Spleen (tissue), 11 donors: ENCODE measurements around the gene SLF1. TPM values are rescaled to one million over a fixed set of nuclear protein-coding genes. Genes with fewer than 3 reads are reported as not detected.
A peak's percentile ranks its signal among the peaks of the same experiment; 100 is the strongest.

Experiments
- DNase-seq: peaks from one replicate; pipeline ENCODE4 v3.0.0-alpha.2; 2020
- H3K27ac ChIP-seq, 8 donors: fragments of 200-600 bp; sonication (generic) in 7 of 8; 1 replicate in 4 of 8; 2 replicates in 4 of 8; pipeline versions ENCODE4 v1.5.0 to v1.8.0; 2016 to 2021; ENCODE audit warnings: inconsistent platforms in 4 of 8, mild to moderate bottlenecking in 4 of 8, moderate library complexity in 1 of 8
- H3K27me3 ChIP-seq, 7 donors: fragments of 200-600 bp; sonication (generic) in 6 of 7; replicated peaks in 1 of 7; 1 replicate in 4 of 7; 2 replicates in 3 of 7; pipeline versions ENCODE4 v1.5.0 to v1.8.0; 2016 to 2021; ENCODE audit warnings: inconsistent platforms in 3 of 7, mild to moderate bottlenecking in 1 of 7
- H3K36me3 ChIP-seq, 6 donors: fragments of 200-600 bp; sonication (generic) in 5 of 6; 1 replicate in 4 of 6; 2 replicates in 2 of 6; pipeline versions ENCODE4 v1.5.0 to v1.8.0; 2016 to 2021; ENCODE audit warnings: inconsistent platforms in 2 of 6
- H3K4me1 ChIP-seq, 6 donors: fragments of 200-600 bp; sonication (generic) in 5 of 6; 1 replicate in 3 of 6; 2 replicates in 3 of 6; pipeline versions ENCODE4 v1.5.0 to v1.8.0; 2016 to 2021; ENCODE audit warnings: inconsistent platforms in 3 of 6
- H3K4me3 ChIP-seq, 8 donors: fragments of 200-600 bp; sonication (generic) in 7 of 8; 1 replicate in 4 of 8; 2 replicates in 4 of 8; pipeline versions ENCODE4 v1.5.0 to v1.8.0; 2016 to 2021; ENCODE audit warnings: inconsistent platforms in 4 of 8, mild to moderate bottlenecking in 4 of 8, moderate library complexity in 2 of 8
- H3K9me3 ChIP-seq, 8 donors: fragments of 200-600 bp; sonication (generic) in 7 of 8; 1 replicate in 4 of 8; 2 replicates in 4 of 8; pipeline versions ENCODE4 v1.5.0 to v1.8.0; 2016 to 2021; ENCODE audit warnings: inconsistent platforms in 4 of 8
- CTCF ChIP-seq, 11 experiments: fragments of 200-600 bp in 7 of 11; fragments of 450-650 bp in 4 of 11; sonication (generic) in 4 of 11; IDR thresholded peaks in 8 of 11; conservative IDR thresholded peaks in 3 of 11; 1 replicate in 7 of 11; 2 replicates in 4 of 11; pipeline versions ENCODE4 v1.4.0 to v1.8.0; 2016 to 2021; ENCODE audit warnings: antibody characterized with exemption in 11 of 11, inconsistent platforms in 4 of 11, mild to moderate bottlenecking in 1 of 11
- POLR2A ChIP-seq, 3 donors: fragments of 450-650 bp; IDR thresholded peaks; one replicate each; pipeline ENCODE4 v1.5.1; 2017; ENCODE audit warnings: antibody characterized with exemption in 3 of 3, mild to moderate bottlenecking in 1 of 3
- POLR2AphosphoS5 ChIP-seq, 3 donors: sonication (generic); formaldehyde crosslinking; IDR thresholded peaks; one replicate each; pipeline ENCODE4 v1.5.1; 2017; ENCODE audit warnings: antibody characterized with exemption in 3 of 3
- WGBS, 5 donors: extraction: QIAGEN DNeasy Blood & Tissue Kit in 3 of 5; methylation state at CpG; one replicate each; pipeline versions ENCODE4 v1.1.5 to v1.1.7; 2013 to 2018; 5-methylcytosine and 5-hydroxymethylcytosine counted together
- intact Hi-C: fragments of 100-400 bp; cut with DNase I; formaldehyde crosslinking; loops from one replicate; pipeline ENCODE4 v1.15.0; 2023; ENCODE audit warnings: low total_unique reads
- polyA plus RNA-seq, 3 donors: library from polyadenylated mRNA; stranded (reverse); fragments of 200-250 nt; gene quantifications; one replicate each; pipeline ENCODE4 v1.2.1, GENCODE V29; 2013
- total RNA-seq, 7 donors: library from RNA; depleted of rRNA in 3 of 7; stranded (reverse); fragments of >200 nt in 3 of 7; fragmentation: NEBNext Ultra II Directional in 4 of 7; extraction: Animal tissue kit (Norgen Biotek cat#: 25700) in 4 of 7; gene quantifications; one replicate each; pipeline versions ENCODE4 v1.1.0 to v1.2.1, GENCODE V29; 2016 to 2021
- donor health status: healthy with polysubstance abuse.
- donor health status: DM: no; HTN: no; CAD: no; lungs with moderate emphysema.
- donor health status: DM: no; HTN: no; CAD: no.
- donor health status: Bipolar disorder and iron deficiency.
- donor health status: healthy.
- donor health status: DM: no; HTN: no; CAD: no.
- donor health status: DM: yes; HTN: yes; CAD: no.

SLF1 gene
- total and polyA plus RNA-seq, 10 donors = 5.0 to 18.7 (median 9.9) TPM

DNA sequence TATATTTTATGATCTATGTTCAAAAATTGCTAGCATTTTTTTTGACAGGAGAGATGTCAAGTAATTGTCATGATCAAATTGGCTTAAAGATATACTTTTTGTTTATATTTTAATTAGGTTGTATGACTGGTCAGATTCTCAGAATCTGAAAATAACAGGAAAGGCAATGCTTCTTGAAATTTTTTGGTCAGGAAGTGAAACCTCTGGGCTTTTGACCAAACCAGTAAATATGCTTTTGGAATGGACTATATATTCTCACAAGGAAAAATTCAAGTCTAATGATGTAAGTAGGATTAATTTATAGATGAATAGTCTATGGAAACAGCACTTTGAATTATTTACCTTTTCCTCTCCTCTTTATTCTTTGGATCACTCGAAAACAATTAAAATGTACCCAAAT, 52.3 kb downstream of the SLF1 start:
- intact Hi-C loops = no loop called here
- TF ChIP-seq POLR2A (IDR thresholded peaks at IDR 0.05) (no peak), POLR2AphosphoS5 (IDR thresholded peaks at IDR 0.05) (no peak), CTCF (IDR thresholded peaks at IDR 0.05 in 8 of 11, conservative IDR thresholded peaks at IDR 0.05 in 3 of 11) (no peak)
- 81 to 96% (median 92%) methylated on average over 1 of the region's 1 CpG for WGBS, 5 donors

DNA sequence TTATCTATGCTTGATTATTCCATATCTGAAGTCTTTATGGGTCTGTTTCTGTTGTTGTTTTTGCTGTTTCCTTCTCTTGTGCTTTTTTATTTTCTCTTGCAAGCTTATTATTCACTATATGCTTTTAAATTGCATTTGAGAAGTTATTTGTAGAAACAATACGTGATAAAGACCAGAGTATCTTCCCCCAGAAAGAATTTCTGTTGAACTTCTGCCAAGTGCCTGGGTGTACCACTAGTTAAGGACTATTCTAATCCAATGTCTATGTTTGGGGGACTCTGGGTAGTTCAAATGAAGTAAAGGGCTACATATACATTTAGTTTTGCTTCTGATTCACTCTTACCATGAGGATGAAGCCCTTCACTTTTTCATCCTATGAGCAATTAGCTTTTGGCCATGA, 54.3 kb downstream of the SLF1 start:
- Histone ChIP-seq H3K4me3 (no peak overlapping the region), H3K9me3 (no peaks in the 10 kb centered on the region), H3K36me3 (peaks cover 0 to 52% (median 3%) of the 10 kb centered on the region in 6 donors), H3K4me1 (peaks cover 0 to 11% (median 0%) of the 10 kb centered on the region in 6 donors), H3K27me3 (no peaks in the 10 kb centered on the region), H3K27ac (peak overlapping the region in 1 of 8 donors; percentile 8)
- intact Hi-C loops = no loop called here
- no peak for DNase-seq
- WGBS, 5 donors = 56 to 72% (median 64%) methylated on average over 1 of the region's 1 CpG
- no peak for TF ChIP-seq CTCF (IDR thresholded peaks at IDR 0.05 in 8 of 11, conservative IDR thresholded peaks at IDR 0.05 in 3 of 11)

More for the DNA sequence above, 52.3 kb downstream of the SLF1 start:
- Histone ChIP-seq H3K4me3 (no peak overlapping the region), H3K27ac (no peak overlapping the region), H3K4me1 (peaks cover 0 to 11% (median 0%) of the 10 kb centered on the region in 6 donors), H3K27me3 (no peaks in the 10 kb centered on the region), H3K36me3 (peaks cover 0 to 61% (median 8%) of the 10 kb centered on the region in 6 donors), H3K9me3 (no peaks in the 10 kb centered on the region)
- DNase-seq = no peak

DNA sequence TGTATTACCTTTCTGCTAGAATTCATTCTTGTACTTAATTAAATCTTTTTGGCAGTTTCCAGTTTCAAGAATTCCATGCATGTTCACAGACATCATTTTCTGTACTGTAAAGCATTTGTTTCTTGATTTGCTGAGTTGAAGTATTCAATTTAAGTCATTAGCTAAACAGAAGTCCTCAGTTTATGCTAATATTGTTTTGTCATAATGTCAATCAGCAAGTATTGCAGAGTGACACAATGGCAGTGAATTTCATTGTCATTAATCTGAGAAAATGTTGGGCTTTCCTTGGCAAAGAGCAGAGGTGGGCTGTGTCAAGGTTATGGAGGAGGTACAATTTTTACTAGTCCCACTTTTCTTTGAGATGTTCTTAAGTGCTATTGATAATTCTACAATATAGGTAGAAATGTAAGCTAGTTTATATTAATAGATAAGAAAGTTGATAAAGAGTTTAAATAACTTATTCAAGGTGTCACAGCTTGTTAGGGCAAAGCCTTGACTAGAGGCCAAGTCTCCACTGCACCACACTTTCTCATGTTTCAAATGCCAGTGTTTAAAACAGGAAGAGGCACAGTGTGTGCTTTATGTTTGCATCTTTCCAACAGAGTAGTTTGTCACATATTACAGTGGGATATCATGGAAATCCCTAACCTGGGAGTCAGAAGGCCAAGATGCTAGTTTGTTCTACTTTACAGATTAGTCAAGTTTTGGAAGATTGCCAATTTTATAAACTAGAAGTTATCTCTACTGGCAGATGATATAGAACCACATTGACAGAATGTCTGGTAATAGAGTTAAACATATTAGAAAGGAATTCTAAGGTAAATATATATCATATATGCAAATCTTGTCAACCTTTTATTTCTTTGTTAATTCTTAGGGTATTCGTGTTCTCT, 56.3 kb downstream of the SLF1 start:
- Histone ChIP-seq H3K27ac (no peak overlapping the region), H3K27me3 (no peaks in the 10 kb centered on the region), H3K36me3 (peaks cover 0 to 52% (median 5%) of the 10 kb centered on the region in 6 donors), H3K9me3 (no peaks in the 10 kb centered on the region), H3K4me3 (no peak overlapping the region), H3K4me1 (peaks cover 0 to 11% (median 0%) of the 10 kb centered on the region in 6 donors)
- no peak for DNase-seq
- intact Hi-C loops = no loop called here
- WGBS, 5 donors = 94 to 100% (median 96%) methylated on average over 1 of the region's 1 CpG
- no peak for TF ChIP-seq POLR2AphosphoS5 (IDR thresholded peaks at IDR 0.05)
- no peak for TF ChIP-seq POLR2A (IDR thresholded peaks at IDR 0.05)
- TF ChIP-seq CTCF (IDR thresholded peaks at IDR 0.05 in 8 of 11, conservative IDR thresholded peaks at IDR 0.05 in 3 of 11) = no peak

- H3K27me3 ChIP-seq = no peaks in the 10 kb centered on the region
- no peak overlapping the region for H3K4me3 ChIP-seq
- H3K27ac ChIP-seq = no peak overlapping the region
- DNase-seq = peak; percentile 18
- H3K9me3 ChIP-seq = no peaks in the 10 kb centered on the region
- intact Hi-C loops = no loop called here
- H3K36me3 ChIP-seq = peaks cover 0 to 52% (median 6%) of the 10 kb centered on the region in 6 donors
- peaks cover 0 to 11% (median 0%) of the 10 kb centered on the region in 6 donors for H3K4me1 ChIP-seq
- WGBS, 5 donors = 95 to 99% (median 96%) methylated on average over 3 to 4 of the region's 4 CpGs
- TF ChIP-seq CTCF (IDR thresholded peaks at IDR 0.05 in 8 of 11, conservative IDR thresholded peaks at IDR 0.05 in 3 of 11) (no peak), POLR2AphosphoS5 (IDR thresholded peaks at IDR 0.05) (no peak), POLR2A (IDR thresholded peaks at IDR 0.05) (no peak)
Measured at GRCh38 chr5:94675965-94676618, 57.6 kb downstream of the SLF1 start.
